ENCODE data around the gene G2E3. TPM values are rescaled to one million over a fixed set of nuclear protein-coding genes. Genes with fewer than 3 reads are reported as not detected.

The G2E3 gene
- total and polyA plus RNA-seq, 2 of the 4 experiments (the other 2 are of a cell fraction) = 9.6 to 19.4 TPM

GRCh38 chr14:30623412-30624131 is 64.6 kb downstream of the G2E3 start:
- WGBS, 2 experiments (ENCODE audit: extremely low coverage in 2 of 2, insufficient read length in 1 of 2) = no CpG with 5 or more reads among the region's 7 CpGs
- H3K27ac ChIP-seq (ENCODE audit: insufficient read depth, low read length) = no peak overlapping the region
- H3K9me3 ChIP-seq (ENCODE audit: control insufficient read depth, insufficient read depth, low read length) = no peaks in the 10 kb centered on the region
- no peak overlapping the region for H2BK15ac ChIP-seq (ENCODE audit: low read depth, low read length)
- H3K14ac ChIP-seq (replicated peaks; ENCODE audit: low read depth, low read length) = no peak overlapping the region
- peaks cover 2% of the 10 kb centered on the region; the same call in 1 of the 2 replicates for H3K36me3 ChIP-seq (ENCODE audit: control insufficient read depth, insufficient read depth, low read length)
- no peak overlapping the region for H2AFZ ChIP-seq (replicated peaks; ENCODE audit: low read length, poor library complexity)
- intact Hi-C loops (cut with micrococcal nuclease) (loop anchor here (5.0 kb wide), 1 partner anchor 61 kb away; no protein-coding TSS in a partner anchor), dilution Hi-C loops (cut with HindIII; ENCODE audit: low sequenced_read_pairs, unreplicated experiment) (no loop called here), in situ Hi-C loops (cut with MboI; ENCODE audit: low sequenced_read_pairs) (no loop called here)
- no peak overlapping the region for H4K8ac ChIP-seq (ENCODE audit: low read depth in 2 of 2, low read length in 2 of 2)
- peaks cover 7 to 45% of the 10 kb centered on the region in 2 experiments; a peak in 3 of 4 replicates for H3K79me1 ChIP-seq (ENCODE audit: low read depth in 1 of 2, low read length in 2 of 2)
- ATAC-seq (ENCODE audit: low read depth) = no peak
- H2BK120ac ChIP-seq (ENCODE audit: low read depth, low read length) = no peak overlapping the region
- peak overlapping the region; percentile 100; the same call in 1 of the 2 replicates for H3K9ac ChIP-seq (ENCODE audit: low read depth, low read length)
- no peak overlapping the region for H3K18ac ChIP-seq (ENCODE audit: low read depth, low read length)
- H3K9me1 ChIP-seq (ENCODE audit: insufficient read depth, low read length) = peaks cover 13% of the 10 kb centered on the region
- no peak overlapping the region for H2BK20ac ChIP-seq (ENCODE audit: low read depth, low read length)
- no peaks in the 10 kb centered on the region for H3K27me3 ChIP-seq (ENCODE audit: control insufficient read depth, insufficient read depth, low read length)
- CTCF ChIA-PET = no interaction called here
- H3K56ac ChIP-seq (ENCODE audit: extremely low read depth, insufficient read depth, low read length) = no peak overlapping the region
- peak overlapping the region; percentile 58 for H3K4me2 ChIP-seq (ENCODE audit: low read depth, low read length)
- no peak overlapping the region for H4K91ac ChIP-seq (ENCODE audit: insufficient read depth, low read depth, low read length)
- H3K4me3 ChIP-seq (ENCODE audit: insufficient read depth, low read depth, low read length) = peak overlapping the region; percentile 90
- H2AK9ac ChIP-seq (replicated peaks; ENCODE audit: low read depth, low read length, poor library complexity) = no peak overlapping the region
- BruUV-seq (replicated peaks) = no TSS peak
- H4K20me1 ChIP-seq (ENCODE audit: insufficient read depth, low read length) = peaks cover 30% of the 10 kb centered on the region; the same call in 1 of the 2 replicates
- H2AK5ac ChIP-seq (ENCODE audit: low read depth, low read length) = no peak overlapping the region
- H3K4ac ChIP-seq (ENCODE audit: low read depth, low read length) = no peak overlapping the region
- no peak overlapping the region for H2BK5ac ChIP-seq (ENCODE audit: low read depth, low read length, poor library complexity, severe bottlenecking)
- peaks cover 3% of the 10 kb centered on the region for H3K4me1 ChIP-seq (ENCODE audit: control insufficient read depth, insufficient read depth, low read length)
- TF ChIP-seq USF2 (IDR thresholded peaks at IDR 0.05; ENCODE audit: low read depth, low read length) = no peak
- TF ChIP-seq POLR2A (IDR thresholded peaks at IDR 0.05; ENCODE audit: low read depth, low read length) = no peak
- no peak for TF ChIP-seq BHLHE40 (IDR thresholded peaks at IDR 0.05; ENCODE audit: low read depth, low read length)
- TF ChIP-seq NFE2L2 (IDR thresholded peaks at IDR 0.05; ENCODE audit: low read depth, low read length) = no peak
- TF ChIP-seq CEBPB (IDR thresholded peaks at IDR 0.05; ENCODE audit: low read depth, low read length) = no peak
- no peak for TF ChIP-seq RFX5 (IDR thresholded peaks at IDR 0.05; ENCODE audit: low read depth, low read length)
- no peak for TF ChIP-seq FOS (IDR thresholded peaks at IDR 0.05; ENCODE audit: low read depth, low read length)
- no peak for TF ChIP-seq SMC3 (IDR thresholded peaks at IDR 0.05; ENCODE audit: low read depth, low read length)
- TF ChIP-seq RAD21 (IDR thresholded peaks at IDR 0.05; ENCODE audit: low read length) = no peak
- TF ChIP-seq ELK1 (IDR thresholded peaks at IDR 0.05; ENCODE audit: borderline replicate concordance, low read depth, low read length) = no peak
- TF ChIP-seq MAFK (IDR thresholded peaks at IDR 0.05; ENCODE audit: low read depth, low read length) = no peak
- no peak for TF ChIP-seq MXI1 (IDR thresholded peaks at IDR 0.05; ENCODE audit: borderline replicate concordance, low read depth, low read length)
- no peak for TF ChIP-seq CTCF (conservative IDR thresholded peaks at IDR 0.05; ENCODE audit: low read depth, low read length)
- POLR2A ChIA-PET (ENCODE audit: unreplicated experiment) = no interaction called here
- H4K5ac ChIP-seq (ENCODE audit: low read depth, low read length) = no peak overlapping the region
- DNase-seq = no peak
- H3K23ac ChIP-seq (ENCODE audit: low read depth, low read length) = peak overlapping the region; percentile 37; the same call in 1 of the 2 replicates

Measured in IMR-90 (cell line).